ENCODE data around the gene HLCS. TPM values are rescaled to one million over a fixed set of nuclear protein-coding genes. Genes with fewer than 3 reads are reported as not detected.

The HLCS gene
- total and polyA plus RNA-seq, 2 of the 4 experiments (the other 2 are of a cell fraction): 10.6 to 21.0 TPM

DNA sequence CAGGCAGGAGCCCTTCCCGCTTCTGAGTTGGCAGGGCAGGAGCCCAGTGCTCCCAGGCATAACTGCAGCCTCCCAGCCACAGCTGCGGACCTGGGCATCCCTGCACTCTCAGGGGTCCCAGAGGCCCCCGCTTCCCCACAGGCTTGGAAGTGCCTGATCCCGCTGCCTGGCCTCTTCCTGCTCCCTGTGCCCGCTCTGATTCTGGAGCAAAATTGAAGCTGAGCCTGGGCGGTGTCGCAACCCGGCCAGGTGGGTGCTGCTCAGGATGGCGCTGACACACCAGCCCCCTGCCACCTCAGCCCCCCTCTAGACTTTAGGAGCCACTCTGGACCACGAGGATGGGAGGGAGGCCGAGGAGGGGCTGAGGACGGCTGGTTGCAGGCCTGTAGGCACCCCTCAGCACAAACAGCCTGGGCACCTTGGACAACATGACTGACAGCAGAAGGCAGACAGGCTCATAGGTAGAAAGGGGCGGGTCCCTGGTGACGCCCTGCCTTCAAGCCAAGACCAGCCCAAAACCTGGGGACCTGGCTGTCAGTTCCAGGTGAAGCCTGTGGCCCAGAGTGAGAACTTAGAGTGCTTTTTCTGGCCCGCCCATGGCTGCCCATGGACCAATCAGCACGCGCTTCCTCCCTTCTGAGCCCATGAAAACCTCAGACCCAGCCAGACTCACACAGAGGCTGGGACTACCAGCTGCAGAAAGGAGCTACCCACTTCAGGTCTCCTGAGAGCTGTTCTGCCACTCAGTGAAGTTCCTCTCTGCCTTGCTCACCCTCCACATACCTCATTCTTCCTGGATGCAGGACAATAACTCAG lies 7.2 kb downstream of the HLCS start (continued):
- no peak for TF ChIP-seq MXI1 (IDR thresholded peaks at IDR 0.05; ENCODE audit: borderline replicate concordance, low read depth, low read length)

DNA sequence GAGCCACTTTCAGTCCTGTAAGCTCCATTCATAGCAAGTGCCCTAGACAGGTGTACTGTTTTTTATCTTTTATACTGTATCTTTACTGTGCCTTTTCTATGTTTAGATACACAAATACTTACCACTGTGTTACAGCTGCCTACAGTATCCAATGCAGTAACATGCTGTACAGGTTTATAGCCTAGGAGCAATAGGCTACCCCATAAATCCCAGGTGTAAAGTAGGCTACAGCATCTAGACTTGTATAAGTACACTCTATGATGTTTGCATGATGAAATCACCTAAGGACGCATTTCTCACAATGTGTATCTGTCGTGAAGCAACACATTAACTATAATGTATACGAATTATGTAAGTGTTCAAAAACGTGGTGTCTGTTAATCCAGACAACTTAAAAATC lies 10.7 kb downstream of the HLCS start:
- H3K79me1 ChIP-seq (ENCODE audit: low read depth in 1 of 2, low read length in 2 of 2): peaks cover 0 to 8% of the 10 kb centered on the region in 2 experiments; a peak in 3 of 4 replicates
- no peak overlapping the region for H3K4ac ChIP-seq (ENCODE audit: low read depth, low read length)
- no peak overlapping the region for H4K5ac ChIP-seq (ENCODE audit: low read depth, low read length)
- no peak overlapping the region for H3K14ac ChIP-seq (replicated peaks; ENCODE audit: low read depth, low read length)
- no peak overlapping the region for H3K56ac ChIP-seq (ENCODE audit: extremely low read depth, insufficient read depth, low read length)
- no peak overlapping the region for H2BK120ac ChIP-seq (ENCODE audit: low read depth, low read length)
- ChIA-PET CTCF (interaction anchor here (1.0 kb wide), 1 partner anchor 9 kb away, joined by 6 read pairs; no protein-coding TSS in a partner anchor), POLR2A (ENCODE audit: unreplicated experiment) (no interaction called here)
- dilution Hi-C loops (cut with HindIII; ENCODE audit: low sequenced_read_pairs, unreplicated experiment) (no loop called here), in situ Hi-C loops (cut with MboI; ENCODE audit: low sequenced_read_pairs) (no loop called here), intact Hi-C loops (cut with micrococcal nuclease) (no loop called here)
- no peak overlapping the region for H2AK5ac ChIP-seq (ENCODE audit: low read depth, low read length)
- H3K4me1 ChIP-seq (ENCODE audit: control insufficient read depth, insufficient read depth, low read length): no peaks in the 10 kb centered on the region
- no peak overlapping the region for H4K8ac ChIP-seq (ENCODE audit: low read depth in 2 of 2, low read length in 2 of 2)
- H4K20me1 ChIP-seq (ENCODE audit: insufficient read depth, low read length): no peaks in the 10 kb centered on the region
- H3K23ac ChIP-seq (ENCODE audit: low read depth, low read length): no peak overlapping the region
- H3K9ac ChIP-seq (ENCODE audit: low read depth, low read length): no peak overlapping the region
- WGBS, 2 experiments (ENCODE audit: extremely low coverage in 2 of 2, insufficient read length in 1 of 2): no CpG with 5 or more reads among the region's 4 CpGs
- H2AK9ac ChIP-seq (replicated peaks; ENCODE audit: low read depth, low read length, poor library complexity): no peak overlapping the region
- H3K4me3 ChIP-seq (ENCODE audit: insufficient read depth, low read depth, low read length): no peak overlapping the region
- peaks cover 16% of the 10 kb centered on the region for H3K36me3 ChIP-seq (ENCODE audit: control insufficient read depth, insufficient read depth, low read length)
- no peak overlapping the region for H2AFZ ChIP-seq (replicated peaks; ENCODE audit: low read length, poor library complexity)
- H3K9me1 ChIP-seq (ENCODE audit: insufficient read depth, low read length): peaks cover 12% of the 10 kb centered on the region
- H4K91ac ChIP-seq (ENCODE audit: insufficient read depth, low read depth, low read length): no peak overlapping the region
- no peaks in the 10 kb centered on the region for H3K9me3 ChIP-seq (ENCODE audit: control insufficient read depth, insufficient read depth, low read length)
- no peak overlapping the region for H2BK15ac ChIP-seq (ENCODE audit: low read depth, low read length)
- no peak overlapping the region for H3K4me2 ChIP-seq (ENCODE audit: low read depth, low read length)
- DNase-seq (no peak), ATAC-seq (ENCODE audit: low read depth) (no peak)
- no peak overlapping the region for H3K27ac ChIP-seq (ENCODE audit: insufficient read depth, low read length)
- H3K18ac ChIP-seq (ENCODE audit: low read depth, low read length): no peak overlapping the region
- no peak for TF ChIP-seq NFE2L2 (IDR thresholded peaks at IDR 0.05; ENCODE audit: low read depth, low read length)
- TF ChIP-seq, protein P1, sequence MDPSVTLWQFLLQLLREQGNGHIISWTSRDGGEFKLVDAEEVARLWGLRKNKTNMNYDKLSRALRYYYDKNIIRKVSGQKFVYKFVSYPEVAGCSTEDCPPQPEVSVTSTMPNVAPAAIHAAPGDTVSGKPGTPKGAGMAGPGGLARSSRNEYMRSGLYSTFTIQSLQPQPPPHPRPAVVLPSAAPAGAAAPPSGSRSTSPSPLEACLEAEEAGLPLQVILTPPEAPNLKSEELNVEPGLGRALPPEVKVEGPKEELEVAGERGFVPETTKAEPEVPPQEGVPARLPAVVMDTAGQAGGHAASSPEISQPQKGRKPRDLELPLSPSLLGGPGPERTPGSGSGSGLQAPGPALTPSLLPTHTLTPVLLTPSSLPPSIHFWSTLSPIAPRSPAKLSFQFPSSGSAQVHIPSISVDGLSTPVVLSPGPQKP (IDR thresholded peaks at IDR 0.05; ENCODE audit: borderline replicate concordance, low read depth, low read length): no peak
- no peak for TF ChIP-seq CHD1 (IDR thresholded peaks at IDR 0.05; ENCODE audit: low read depth, low read length)
- no peak for TF ChIP-seq RCOR1 (IDR thresholded peaks at IDR 0.05; ENCODE audit: insufficient replicate concordance, low read length)
- no peak for TF ChIP-seq RAD21 (IDR thresholded peaks at IDR 0.05; ENCODE audit: low read length)
- no peak for TF ChIP-seq BHLHE40 (IDR thresholded peaks at IDR 0.05; ENCODE audit: low read depth, low read length)
- no peak for TF ChIP-seq MXI1 (IDR thresholded peaks at IDR 0.05; ENCODE audit: borderline replicate concordance, low read depth, low read length)
- TF ChIP-seq POLR2A (IDR thresholded peaks at IDR 0.05; ENCODE audit: low read depth, low read length): no peak
- no peak for TF ChIP-seq MAFK (IDR thresholded peaks at IDR 0.05; ENCODE audit: low read depth, low read length)
- no peak for TF ChIP-seq FOS (IDR thresholded peaks at IDR 0.05; ENCODE audit: low read depth, low read length)
- TF ChIP-seq MAZ (IDR thresholded peaks at IDR 0.05; ENCODE audit: borderline replicate concordance, low read depth, low read length): no peak
- TF ChIP-seq RFX5 (IDR thresholded peaks at IDR 0.05; ENCODE audit: low read depth, low read length): no peak
- TF ChIP-seq SMC3 (IDR thresholded peaks at IDR 0.05; ENCODE audit: low read depth, low read length): no peak
- TF ChIP-seq, protein P2, sequence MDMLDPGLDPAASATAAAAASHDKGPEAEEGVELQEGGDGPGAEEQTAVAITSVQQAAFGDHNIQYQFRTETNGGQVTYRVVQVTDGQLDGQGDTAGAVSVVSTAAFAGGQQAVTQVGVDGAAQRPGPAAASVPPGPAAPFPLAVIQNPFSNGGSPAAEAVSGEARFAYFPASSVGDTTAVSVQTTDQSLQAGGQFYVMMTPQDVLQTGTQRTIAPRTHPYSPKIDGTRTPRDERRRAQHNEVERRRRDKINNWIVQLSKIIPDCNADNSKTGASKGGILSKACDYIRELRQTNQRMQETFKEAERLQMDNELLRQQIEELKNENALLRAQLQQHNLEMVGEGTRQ (IDR thresholded peaks at IDR 0.05; ENCODE audit: low read depth, low read length): no peak
- no peak for TF ChIP-seq CEBPB (IDR thresholded peaks at IDR 0.05; ENCODE audit: low read depth, low read length)
- BruUV-seq (replicated peaks): no TSS peak
- no peaks in the 10 kb centered on the region for H3K27me3 ChIP-seq (ENCODE audit: control insufficient read depth, insufficient read depth, low read length)
- H2BK5ac ChIP-seq (ENCODE audit: low read depth, low read length, poor library complexity, severe bottlenecking): no peak overlapping the region
- no peak overlapping the region for H2BK20ac ChIP-seq (ENCODE audit: low read depth, low read length)

All from IMR-90 (cell line).